HEK293 (cell line): ENCODE data around the gene ST3GAL5.

Experiments used
- MEIS1 ChIP-seq: sonication (generic); formaldehyde crosslinking; IDR thresholded peaks from 2 replicates; pipeline ENCODE4 v1.8.1; 2022; ENCODE audit warnings: missing genetic modification reagents, mild to moderate bottlenecking, borderline replicate concordance
- TRIM28 ChIP-seq: IDR thresholded peaks from 2 replicates; pipeline ENCODE4 v1.6.1; 2011; ENCODE audit warnings: low read length, control low read depth, borderline replicate concordance
- ZNF121 ChIP-seq: fragments of 450-650 bp; formaldehyde crosslinking; IDR thresholded peaks from 2 replicates; pipeline ENCODE4 v1.5.1; 2016; ENCODE audit warnings: missing biosample characterization, missing genetic modification characterization
- ZNF707 ChIP-seq: fragments of 450-650 bp; formaldehyde crosslinking; IDR thresholded peaks from 2 replicates; pipeline ENCODE4 v1.5.1; 2016; ENCODE audit warnings: missing biosample characterization, missing genetic modification characterization
- TF ChIP-seq, protein P1 (sequence below): fragments of 450-650 bp; formaldehyde crosslinking; IDR thresholded peaks from 2 replicates; pipeline ENCODE4 v1.5.1; 2016; ENCODE audit warnings: missing biosample characterization, missing genetic modification characterization

DNA sequence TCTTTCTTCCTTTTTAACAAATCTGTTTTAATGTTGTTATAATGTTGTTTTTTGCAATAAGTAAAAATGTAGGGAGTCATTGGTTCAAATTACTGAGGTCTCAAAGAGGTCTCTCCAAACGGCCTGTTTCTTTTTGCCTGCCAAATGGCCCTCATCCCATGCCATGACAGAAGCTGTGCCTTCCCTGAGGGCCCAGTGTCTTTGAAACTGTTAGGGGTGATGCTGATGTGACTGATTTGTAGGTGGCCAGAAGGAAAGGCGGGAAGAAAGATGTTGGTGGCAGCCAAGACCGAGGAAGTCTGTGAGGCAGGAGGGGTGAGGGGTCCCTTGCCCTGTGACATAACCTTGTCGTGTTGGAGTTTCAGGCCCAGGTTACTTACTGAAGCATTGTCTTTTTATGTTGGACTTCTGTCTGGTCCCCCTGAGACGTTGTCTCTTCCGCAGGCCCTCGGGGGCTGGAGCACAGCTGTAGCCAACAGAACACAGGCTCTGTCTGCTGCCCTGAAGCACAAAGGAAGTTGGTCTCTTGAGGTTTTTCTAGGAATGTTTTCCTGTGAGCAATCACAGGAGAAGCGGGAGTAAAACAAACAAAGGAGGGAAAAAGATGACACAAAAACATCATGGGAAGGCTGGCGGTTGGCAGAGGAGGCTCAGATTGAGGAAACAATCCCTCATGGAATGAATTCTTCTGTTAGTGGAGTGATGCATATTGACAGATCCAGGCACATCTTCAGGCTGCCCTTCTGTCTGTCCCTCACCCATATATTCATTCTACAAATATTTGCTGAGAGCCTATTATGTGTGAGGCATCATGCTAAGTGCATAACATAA lies 4.9 kb upstream of the ST3GAL5 start:
- TF ChIP-seq TRIM28 (no peak), ZNF121 (tag by site-specific recombination) (no peak), MEIS1 (CRISPR knock-in tag) (no peak), ZNF707 (tag by site-specific recombination) (no peak)
- TF ChIP-seq, protein P1, sequence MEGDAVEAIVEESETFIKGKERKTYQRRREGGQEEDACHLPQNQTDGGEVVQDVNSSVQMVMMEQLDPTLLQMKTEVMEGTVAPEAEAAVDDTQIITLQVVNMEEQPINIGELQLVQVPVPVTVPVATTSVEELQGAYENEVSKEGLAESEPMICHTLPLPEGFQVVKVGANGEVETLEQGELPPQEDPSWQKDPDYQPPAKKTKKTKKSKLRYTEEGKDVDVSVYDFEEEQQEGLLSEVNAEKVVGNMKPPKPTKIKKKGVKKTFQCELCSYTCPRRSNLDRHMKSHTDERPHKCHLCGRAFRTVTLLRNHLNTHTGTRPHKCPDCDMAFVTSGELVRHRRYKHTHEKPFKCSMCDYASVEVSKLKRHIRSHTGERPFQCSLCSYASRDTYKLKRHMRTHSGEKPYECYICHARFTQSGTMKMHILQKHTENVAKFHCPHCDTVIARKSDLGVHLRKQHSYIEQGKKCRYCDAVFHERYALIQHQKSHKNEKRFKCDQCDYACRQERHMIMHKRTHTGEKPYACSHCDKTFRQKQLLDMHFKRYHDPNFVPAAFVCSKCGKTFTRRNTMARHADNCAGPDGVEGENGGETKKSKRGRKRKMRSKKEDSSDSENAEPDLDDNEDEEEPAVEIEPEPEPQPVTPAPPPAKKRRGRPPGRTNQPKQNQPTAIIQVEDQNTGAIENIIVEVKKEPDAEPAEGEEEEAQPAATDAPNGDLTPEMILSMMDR (tag by site-specific recombination), result no peak
